ENCODE results near the gene RDH14. TPM values are rescaled to one million over a fixed set of nuclear protein-coding genes. Genes with fewer than 3 reads are reported as not detected.
A peak's percentile ranks its signal among the peaks of the same experiment; 100 is the strongest.

Gene RDH14
- polyA plus RNA-seq, 2 of the 4 experiments (the other 2 are of a cell fraction), result 37.0 to 44.5 TPM

GRCh38 chr2:18544171-18544570 lies 16.3 kb downstream of the RDH14 start:
- Histone ChIP-seq H3K4me2 (no peak overlapping the region), H3K27ac (no peak overlapping the region), H3K9me3 (no peaks in the 10 kb centered on the region), H3K4me3 (no peak overlapping the region), H3K4me1 (no peaks in the 10 kb centered on the region)
- ATAC-seq, result no peak
- ChIA-PET CTCF (interaction anchor here (1.0 kb wide), 2 partner anchors 18 to 23 kb away, joined by 3 read pairs; no protein-coding TSS in a partner anchor), POLR2A (no interaction called here)
- no peak for DNase-seq (ENCODE audit: low read depth in 1 of 2, low spot score in 1 of 2)
- TF ChIP-seq REST (IDR thresholded peaks at IDR 0.05) (no peak), CTCF (IDR thresholded peaks at IDR 0.05) (no peak), ZFP36 (IDR thresholded peaks at IDR 0.05; ENCODE audit: borderline replicate concordance, partially characterized antibody) (no peak), PBX3 (IDR thresholded peaks at IDR 0.05) (no peak), POLR2A (IDR thresholded peaks at IDR 0.05; ENCODE audit: low read length) (no peak), E2F6 (IDR thresholded peaks at IDR 0.05; ENCODE audit: borderline replicate concordance, low read depth) (no peak), EHF (CRISPR knock-in tag; IDR thresholded peaks at IDR 0.05) (no peak), MAZ (IDR thresholded peaks at IDR 0.05; ENCODE audit: borderline replicate concordance, low read depth, low read length) (no peak)
- FAIRE-seq, result no peak
- 43% methylated on average over 3 of the region's 3 CpGs for WGBS (ENCODE audit: missing lambda C conversion rate)

GRCh38 chr2:18540872-18541271 lies 19.6 kb downstream of the RDH14 start:
- Histone ChIP-seq H3K9me3 (no peaks in the 10 kb centered on the region), H3K4me3 (no peak overlapping the region), H3K4me2 (no peak overlapping the region), H3K4me1 (no peaks in the 10 kb centered on the region), H3K27ac (no peak overlapping the region)
- FAIRE-seq, result peak; percentile 46
- ChIA-PET POLR2A (no interaction called here), CTCF (interaction anchor here (0.9 kb wide), 1 partner anchor 21 kb away, joined by 3 read pairs; no protein-coding TSS in a partner anchor)
- TF ChIP-seq ZFP36 (IDR thresholded peaks at IDR 0.05; ENCODE audit: borderline replicate concordance, partially characterized antibody) (no peak), EHF (CRISPR knock-in tag; IDR thresholded peaks at IDR 0.05) (no peak), HOXB13 (CRISPR knock-in tag; IDR thresholded peaks at IDR 0.05; ENCODE audit: low read depth) (no peak), CTCF (IDR thresholded peaks at IDR 0.05) (no peak), EP300 (IDR thresholded peaks at IDR 0.05) (no peak), HDAC2 (IDR thresholded peaks at IDR 0.05) (no peak), JUN (IDR thresholded peaks at IDR 0.05) (no peak), CHD2 (IDR thresholded peaks at IDR 0.05; ENCODE audit: low read length, partially characterized antibody) (no peak), REST (IDR thresholded peaks at IDR 0.05) (no peak), POLR2A (IDR thresholded peaks at IDR 0.05; ENCODE audit: low read length) (no peak), ZSCAN20 (CRISPR knock-in tag; IDR thresholded peaks at IDR 0.05) (no peak), ELK1 (IDR thresholded peaks at IDR 0.05; ENCODE audit: low read depth, low read length) (no peak), MAZ (IDR thresholded peaks at IDR 0.05; ENCODE audit: borderline replicate concordance, low read depth, low read length) (no peak)
- 71% methylated on average over 2 of the region's 2 CpGs for WGBS (ENCODE audit: missing lambda C conversion rate)
- no peak for DNase-seq (ENCODE audit: low read depth in 1 of 2, low spot score in 1 of 2)
- ATAC-seq, result no peak

Measured in A549 (cell line).